ENCODE results near the gene RGS16. TPM values are rescaled to one million over a fixed set of nuclear protein-coding genes. Genes with fewer than 3 reads are reported as not detected.

The RGS16 gene
- total and polyA plus RNA-seq, 9 of the 15 experiments (the other 6 are each of a cell fraction or from before 2014, with no cell fraction given) = 0.07 to 0.55 (median 0.36) TPM

GRCh38 chr1:182604175-182605164 lies at the start of gene RGS16 (continued):
- TF ChIP-seq ZNF277 (CRISPR knock-in tag; IDR thresholded peaks at IDR 0.05; ENCODE audit: borderline replicate concordance) (no peak), E2F3 (CRISPR knock-in tag; IDR thresholded peaks at IDR 0.05) (no peak), RBM17 (IDR thresholded peaks at IDR 0.05; ENCODE audit: borderline replicate concordance, low read depth, low read length) (no peak), BRF1 (IDR thresholded peaks at IDR 0.05; ENCODE audit: borderline replicate concordance, extremely low read depth, insufficient read length) (no peak), FOXJ3 (CRISPR knock-in tag; IDR thresholded peaks at IDR 0.05) (no peak), ZNF175 (CRISPR knock-in tag; IDR thresholded peaks at IDR 0.05; ENCODE audit: low read depth) (no peak), NRF1 (conservative IDR thresholded peaks at IDR 0.05 in 1 of 2, IDR thresholded peaks at IDR 0.05 in 1 of 2) (peak; percentile 53 to 55), LARP7 (IDR thresholded peaks at IDR 0.05) (no peak), CREBBP (IDR thresholded peaks at IDR 0.05; ENCODE audit: low read depth, low read length) (no peak), ZNF444 (CRISPR knock-in tag; IDR thresholded peaks at IDR 0.05) (no peak), ZNF586 (CRISPR knock-in tag; conservative IDR thresholded peaks at IDR 0.05) (no peak), ETV5 (CRISPR knock-in tag; IDR thresholded peaks at IDR 0.05; ENCODE audit: low read depth) (0 out of 2 replicates have a peak, but pooled peaks have one; percentile 22), NELFE (IDR thresholded peaks at IDR 0.05; ENCODE audit: insufficient read depth, insufficient read length) (no peak), GATAD2B (IDR thresholded peaks at IDR 0.05; ENCODE audit: borderline replicate concordance) (no peak), AFF1 (IDR thresholded peaks at IDR 0.05; ENCODE audit: low read depth in 1 of 2, partially characterized antibody in 2 of 2) (no peak), SREBF2 (CRISPR knock-in tag; IDR thresholded peaks at IDR 0.05) (no peak), SAP30 (IDR thresholded peaks at IDR 0.05; ENCODE audit: borderline replicate concordance, insufficient read depth, low read depth, low read length, poor library complexity, severe bottlenecking) (no peak), ATF7 (IDR thresholded peaks at IDR 0.05) (peak; percentile 14; the same call in 1 of the 2 replicates)
- TF ChIP-seq, protein P1, sequence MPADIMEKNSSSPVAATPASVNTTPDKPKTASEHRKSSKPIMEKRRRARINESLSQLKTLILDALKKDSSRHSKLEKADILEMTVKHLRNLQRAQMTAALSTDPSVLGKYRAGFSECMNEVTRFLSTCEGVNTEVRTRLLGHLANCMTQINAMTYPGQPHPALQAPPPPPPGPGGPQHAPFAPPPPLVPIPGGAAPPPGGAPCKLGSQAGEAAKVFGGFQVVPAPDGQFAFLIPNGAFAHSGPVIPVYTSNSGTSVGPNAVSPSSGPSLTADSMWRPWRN (IDR thresholded peaks at IDR 0.05; ENCODE audit: low read depth) = no peak
- TF ChIP-seq, protein P2, sequence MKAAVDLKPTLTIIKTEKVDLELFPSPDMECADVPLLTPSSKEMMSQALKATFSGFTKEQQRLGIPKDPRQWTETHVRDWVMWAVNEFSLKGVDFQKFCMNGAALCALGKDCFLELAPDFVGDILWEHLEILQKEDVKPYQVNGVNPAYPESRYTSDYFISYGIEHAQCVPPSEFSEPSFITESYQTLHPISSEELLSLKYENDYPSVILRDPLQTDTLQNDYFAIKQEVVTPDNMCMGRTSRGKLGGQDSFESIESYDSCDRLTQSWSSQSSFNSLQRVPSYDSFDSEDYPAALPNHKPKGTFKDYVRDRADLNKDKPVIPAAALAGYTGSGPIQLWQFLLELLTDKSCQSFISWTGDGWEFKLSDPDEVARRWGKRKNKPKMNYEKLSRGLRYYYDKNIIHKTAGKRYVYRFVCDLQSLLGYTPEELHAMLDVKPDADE (conservative IDR thresholded peaks at IDR 0.05; ENCODE audit: control insufficient read depth, low read depth, low read length) = no peak

Data from K562 (cell line).